Left ventricle myocardium inferior (tissue), 1 donor: ENCODE results near the gene POLR1A. TPM values are rescaled to one million over a fixed set of nuclear protein-coding genes. Genes with fewer than 3 reads are reported as not detected.
A peak's percentile ranks its signal among the peaks of the same experiment; 100 is the strongest.

ENCODE experiments used
- DNase-seq: peaks from one replicate; pipeline ENCODE4 v3.0.0-alpha.2; 2020
- H3K27ac ChIP-seq: fragments of 200-600 bp; replicated peaks from 2 replicates; pipeline ENCODE4 v1.8.0; 2021
- H3K27me3 ChIP-seq: fragments of 200-600 bp; 2 replicates; pipeline ENCODE4 v1.8.0; 2021; ENCODE audit warnings: low read depth
- H3K36me3 ChIP-seq: fragments of 200-600 bp; 2 replicates; pipeline ENCODE4 v1.8.0; 2021
- H3K4me1 ChIP-seq: fragments of 200-600 bp; 2 replicates; pipeline ENCODE4 v1.8.0; 2021
- H3K4me3 ChIP-seq: fragments of 200-600 bp; 2 replicates; pipeline ENCODE4 v1.8.0; 2021; ENCODE audit warnings: mild to moderate bottlenecking, moderate library complexity
- H3K9me3 ChIP-seq: fragments of 200-600 bp; replicated peaks from 2 replicates; pipeline ENCODE4 v1.8.0; 2021
- intact Hi-C: fragments of 100-400 bp; cut with micrococcal nuclease; formaldehyde crosslinking; loops from one replicate; pipeline ENCODE4 v1.11.0; 2022
- total RNA-seq: library from RNA; stranded (reverse); fragmentation: NEBNext Ultra II Directional; extraction: Animal tissue kit (Norgen Biotek cat#: 25700); gene quantifications from one replicate; pipeline ENCODE4 v1.2.1, GENCODE V29; 2021
- TF ChIP-seq, protein P1 (sequence below): fragments of 200-600 bp; IDR thresholded peaks from 2 replicates; pipeline ENCODE4 v1.8.0; 2021; ENCODE audit warnings: antibody characterized with exemption, mild to moderate bottlenecking, borderline replicate concordance
- donor health status: DM: no; HTN: yes; CAD: no; lungs with severe emphysema.

POLR1A gene
- total RNA-seq, 1 donor from 2014 or later: 16.3 TPM

DNA sequence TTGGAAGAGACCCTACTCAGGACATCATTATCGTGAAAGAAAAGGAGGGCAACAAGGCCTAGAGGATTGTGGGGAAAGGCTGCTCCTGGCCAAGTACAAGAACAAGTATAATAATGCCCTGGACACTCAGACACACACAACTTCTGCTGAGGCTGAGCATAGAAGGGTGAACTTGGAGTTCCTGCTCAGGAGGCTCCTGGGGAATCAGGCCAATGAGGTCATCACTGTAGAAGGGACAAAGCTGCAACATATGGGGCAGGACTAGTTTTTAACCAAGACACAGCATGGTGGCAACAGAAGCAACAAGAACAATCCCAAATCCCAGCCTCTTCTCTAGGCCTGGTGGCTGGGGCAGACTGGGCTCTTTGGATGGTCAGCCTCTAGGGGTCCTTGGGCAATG lies 102.6 kb downstream of the POLR1A start:
- Histone ChIP-seq H3K4me3 (no peak overlapping the region), H3K4me1 (peaks cover 32% of the 10 kb centered on the region), H3K27me3 (peaks cover 8% of the 10 kb centered on the region), H3K9me3 (peaks cover 43% of the 10 kb centered on the region), H3K27ac (no peak overlapping the region), H3K36me3 (no peaks in the 10 kb centered on the region)
- DNase-seq: no peak
- intact Hi-C loops: no loop called here
- TF ChIP-seq, protein P1, sequence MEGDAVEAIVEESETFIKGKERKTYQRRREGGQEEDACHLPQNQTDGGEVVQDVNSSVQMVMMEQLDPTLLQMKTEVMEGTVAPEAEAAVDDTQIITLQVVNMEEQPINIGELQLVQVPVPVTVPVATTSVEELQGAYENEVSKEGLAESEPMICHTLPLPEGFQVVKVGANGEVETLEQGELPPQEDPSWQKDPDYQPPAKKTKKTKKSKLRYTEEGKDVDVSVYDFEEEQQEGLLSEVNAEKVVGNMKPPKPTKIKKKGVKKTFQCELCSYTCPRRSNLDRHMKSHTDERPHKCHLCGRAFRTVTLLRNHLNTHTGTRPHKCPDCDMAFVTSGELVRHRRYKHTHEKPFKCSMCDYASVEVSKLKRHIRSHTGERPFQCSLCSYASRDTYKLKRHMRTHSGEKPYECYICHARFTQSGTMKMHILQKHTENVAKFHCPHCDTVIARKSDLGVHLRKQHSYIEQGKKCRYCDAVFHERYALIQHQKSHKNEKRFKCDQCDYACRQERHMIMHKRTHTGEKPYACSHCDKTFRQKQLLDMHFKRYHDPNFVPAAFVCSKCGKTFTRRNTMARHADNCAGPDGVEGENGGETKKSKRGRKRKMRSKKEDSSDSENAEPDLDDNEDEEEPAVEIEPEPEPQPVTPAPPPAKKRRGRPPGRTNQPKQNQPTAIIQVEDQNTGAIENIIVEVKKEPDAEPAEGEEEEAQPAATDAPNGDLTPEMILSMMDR: no peak

DNA sequence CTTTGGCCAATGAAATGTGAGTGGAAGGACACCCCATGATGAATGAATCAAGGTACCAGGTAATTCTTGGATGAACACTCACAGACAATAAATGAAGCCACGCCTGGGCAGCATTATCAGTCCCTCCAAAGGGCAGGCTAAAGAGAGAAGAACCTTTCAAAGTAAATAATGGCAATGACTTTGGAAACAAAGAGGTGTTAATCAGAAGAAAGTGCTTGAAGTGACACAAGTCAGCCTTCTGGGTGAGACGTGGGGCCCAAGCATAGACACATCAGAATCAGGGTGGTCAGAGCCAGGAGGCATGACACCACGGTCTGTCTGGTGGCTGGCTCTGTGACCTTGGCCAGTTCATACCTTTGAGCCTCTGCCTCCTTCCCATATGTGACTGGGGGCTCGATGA lies 103.3 kb downstream of the POLR1A start:
- TF ChIP-seq, protein P1: no peak
- intact Hi-C loops: no loop called here
- peaks cover 39% of the 10 kb centered on the region for H3K4me1 ChIP-seq
- H3K27ac ChIP-seq: no peak overlapping the region
- H3K9me3 ChIP-seq: peaks cover 36% of the 10 kb centered on the region
- H3K27me3 ChIP-seq: peaks cover 1% of the 10 kb centered on the region
- H3K4me3 ChIP-seq: no peak overlapping the region
- H3K36me3 ChIP-seq: no peaks in the 10 kb centered on the region
- no peak for DNase-seq

DNA sequence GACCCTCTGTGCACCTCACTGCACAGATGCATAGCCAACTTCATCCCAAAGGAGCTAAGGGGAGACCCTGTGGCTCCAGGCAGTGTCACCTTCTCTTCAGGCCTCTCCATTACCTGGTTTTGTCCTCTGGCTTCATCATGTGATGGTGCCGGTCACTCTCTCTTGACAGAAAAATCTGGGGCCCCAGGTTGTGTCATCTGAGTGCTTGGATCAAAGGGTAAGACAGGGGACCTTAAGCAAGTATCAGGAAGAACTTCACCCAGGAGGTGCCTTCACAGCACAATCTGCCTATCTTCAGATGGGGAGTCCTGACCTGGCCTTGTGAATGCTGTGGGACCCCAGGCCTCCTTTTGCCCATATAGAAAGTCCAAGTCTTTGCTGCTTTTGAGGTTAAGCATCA lies 104.4 kb downstream of the POLR1A start:
- no peak for DNase-seq
- TF ChIP-seq, protein P1: no peak
- Histone ChIP-seq H3K36me3 (no peaks in the 10 kb centered on the region), H3K9me3 (peaks cover 28% of the 10 kb centered on the region), H3K27me3 (no peaks in the 10 kb centered on the region), H3K4me1 (peaks cover 49% of the 10 kb centered on the region), H3K4me3 (no peak overlapping the region), H3K27ac (peak overlapping the region; percentile 82)
- intact Hi-C loops: no loop called here

DNA sequence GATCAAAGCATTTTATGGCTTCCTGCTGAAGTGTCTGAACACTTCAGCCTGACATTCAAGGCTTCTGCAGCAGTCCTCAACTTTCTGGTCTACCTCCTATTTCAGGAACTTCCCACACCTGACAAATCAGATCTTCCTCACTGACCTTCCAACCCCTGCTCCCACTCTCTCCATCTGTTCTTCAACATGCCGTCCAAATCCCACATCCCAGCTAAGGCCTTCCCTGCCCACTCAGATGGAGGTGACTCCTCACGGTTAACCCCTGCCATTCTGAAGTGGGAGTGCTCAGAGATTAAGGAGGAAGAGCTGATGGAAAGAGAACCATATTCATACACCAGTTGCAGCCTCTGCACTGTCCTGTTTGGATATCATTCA lies 104.8 kb downstream of the POLR1A start:
- TF ChIP-seq, protein P1: no peak
- DNase-seq: no peak
- Histone ChIP-seq H3K9me3 (peaks cover 24% of the 10 kb centered on the region), H3K4me1 (peaks cover 53% of the 10 kb centered on the region), H3K27me3 (no peaks in the 10 kb centered on the region), H3K4me3 (no peak overlapping the region), H3K27ac (peak overlapping the region; percentile 82), H3K36me3 (no peaks in the 10 kb centered on the region)
- intact Hi-C loops: no loop called here

- Histone ChIP-seq H3K27ac (peak overlapping the region; percentile 82), H3K4me3 (no peak overlapping the region), H3K9me3 (peaks cover 18% of the 10 kb centered on the region), H3K4me1 (peaks cover 59% of the 10 kb centered on the region), H3K27me3 (no peaks in the 10 kb centered on the region), H3K36me3 (no peaks in the 10 kb centered on the region)
- intact Hi-C loops: no loop called here
- TF ChIP-seq, protein P1: no peak
- DNase-seq: no peak
These were observed 105.4 kb downstream of the POLR1A start for GRCh38 chr2:86000131-86000937.
